Fibroblast of skin of left quadriceps (primary cell): ENCODE data around the gene CNOT6.

ENCODE experiments used
- DNase-seq, 2 experiments: peaks; one replicate each; pipeline ENCODE4 v3.0.0-alpha.2; 2013; ENCODE audit warnings: low read depth in 2 of 2

Gene CNOT6

GRCh38 chr5:180568914-180569313 lies 74.7 kb downstream of the CNOT6 start:
- DNase-seq = no peak

- DNase-seq = no peak
These were observed 81.4 kb downstream of the CNOT6 start for GRCh38 chr5:180575571-180575970.

DNA sequence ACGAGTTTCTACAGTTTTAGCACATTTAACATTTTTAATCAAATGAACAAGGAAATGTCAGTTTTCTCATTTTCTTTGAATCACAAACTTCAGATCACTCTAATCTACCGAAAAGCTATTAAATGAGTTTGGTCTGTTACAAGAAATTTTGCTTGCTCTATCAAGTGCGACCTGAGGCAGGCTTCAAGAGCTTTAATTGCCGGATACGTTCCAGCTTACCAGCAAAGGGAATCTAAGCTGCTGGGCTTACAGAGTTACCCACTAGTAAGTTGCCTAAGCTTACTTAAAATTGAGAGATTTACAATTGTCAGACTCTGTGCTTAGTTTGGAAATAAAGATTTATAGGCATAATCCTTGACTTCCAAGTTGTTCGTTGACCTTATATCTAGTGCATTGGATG lies 86.5 kb downstream of the CNOT6 start:
- no peak for DNase-seq

- no peak for DNase-seq
These were observed 89.6 kb downstream of the CNOT6 start for GRCh38 chr5:180583738-180584137.

DNA sequence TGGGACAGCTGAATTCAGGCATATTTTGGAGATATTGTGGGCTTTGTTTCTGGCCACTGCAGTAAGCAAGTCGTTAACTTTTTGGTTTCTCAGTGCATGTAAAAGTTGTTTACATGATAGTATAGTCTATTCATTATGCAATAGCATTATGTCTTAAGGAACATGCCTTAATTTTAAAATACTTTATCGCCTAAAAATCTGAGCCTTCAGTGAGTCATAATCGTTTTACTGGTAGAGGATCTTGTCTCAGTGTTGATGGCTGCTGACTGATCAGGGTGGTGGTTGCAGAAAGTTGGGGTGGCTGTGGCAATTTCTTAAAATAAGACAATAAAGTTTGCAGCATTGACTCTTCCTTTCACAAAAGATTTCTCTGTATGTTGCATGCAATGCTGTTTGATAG lies 92.0 kb downstream of the CNOT6 start:
- DNase-seq = no peak

DNA sequence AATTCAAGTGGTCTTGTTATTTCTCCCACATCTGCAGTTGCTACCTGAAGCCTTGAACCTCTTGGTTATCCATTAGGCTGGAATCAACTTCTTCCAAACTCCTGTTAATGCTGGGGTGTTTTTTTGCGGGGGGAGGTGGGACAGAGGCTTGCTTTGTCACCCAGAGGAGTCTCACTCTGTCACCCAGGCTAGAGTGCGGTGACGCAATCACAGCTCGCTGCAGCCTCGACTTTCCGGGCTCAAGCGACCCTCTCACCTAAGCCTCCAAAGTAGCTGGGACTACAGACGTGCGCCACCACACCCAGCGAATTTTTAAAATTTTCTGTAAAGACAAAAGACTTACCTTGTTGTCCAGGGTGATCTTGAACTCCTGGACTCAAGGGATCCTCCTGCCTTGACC lies 92.7 kb downstream of the CNOT6 start:
- DNase-seq = no peak

GRCh38 chr5:180589771-180590542 lies 95.8 kb downstream of the CNOT6 start:
- DNase-seq = no peak

- no peak for DNase-seq
These were observed 96.5 kb downstream of the CNOT6 start for GRCh38 chr5:180590543-180591310.

GRCh38 chr5:180591311-180591887 lies 97.2 kb downstream of the CNOT6 start, which contains the start of gene SCGB3A1:
Gene SCGB3A1 (minus strand): TSS chr5:180591499. CDS start chr5:180591462, 37 bp downstream.
- no peak for DNase-seq

DNA sequence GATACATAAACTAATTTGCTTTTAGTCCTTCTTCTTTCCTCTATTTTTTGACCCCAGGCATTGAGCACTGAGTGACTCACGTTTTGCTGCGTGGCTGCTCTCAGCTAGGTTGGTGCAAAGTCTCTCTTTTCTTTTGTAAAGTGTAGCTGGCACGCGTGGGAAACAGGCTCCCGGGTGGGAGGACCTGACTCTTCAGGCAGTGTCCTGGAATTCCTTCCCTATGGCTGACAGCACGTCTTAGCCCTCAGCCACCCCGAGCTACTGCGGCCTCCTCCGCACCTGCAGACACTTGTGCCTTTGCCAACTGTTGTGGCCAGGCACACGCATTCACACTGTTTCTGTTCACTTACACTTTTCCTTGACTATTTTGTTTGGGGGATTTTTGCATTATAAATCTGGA lies 98.0 kb downstream of the CNOT6 start:
- DNase-seq = no peak

- no peak for DNase-seq
These were observed 99.4 kb downstream of the CNOT6 start for GRCh38 chr5:180593446-180594206.

DNA sequence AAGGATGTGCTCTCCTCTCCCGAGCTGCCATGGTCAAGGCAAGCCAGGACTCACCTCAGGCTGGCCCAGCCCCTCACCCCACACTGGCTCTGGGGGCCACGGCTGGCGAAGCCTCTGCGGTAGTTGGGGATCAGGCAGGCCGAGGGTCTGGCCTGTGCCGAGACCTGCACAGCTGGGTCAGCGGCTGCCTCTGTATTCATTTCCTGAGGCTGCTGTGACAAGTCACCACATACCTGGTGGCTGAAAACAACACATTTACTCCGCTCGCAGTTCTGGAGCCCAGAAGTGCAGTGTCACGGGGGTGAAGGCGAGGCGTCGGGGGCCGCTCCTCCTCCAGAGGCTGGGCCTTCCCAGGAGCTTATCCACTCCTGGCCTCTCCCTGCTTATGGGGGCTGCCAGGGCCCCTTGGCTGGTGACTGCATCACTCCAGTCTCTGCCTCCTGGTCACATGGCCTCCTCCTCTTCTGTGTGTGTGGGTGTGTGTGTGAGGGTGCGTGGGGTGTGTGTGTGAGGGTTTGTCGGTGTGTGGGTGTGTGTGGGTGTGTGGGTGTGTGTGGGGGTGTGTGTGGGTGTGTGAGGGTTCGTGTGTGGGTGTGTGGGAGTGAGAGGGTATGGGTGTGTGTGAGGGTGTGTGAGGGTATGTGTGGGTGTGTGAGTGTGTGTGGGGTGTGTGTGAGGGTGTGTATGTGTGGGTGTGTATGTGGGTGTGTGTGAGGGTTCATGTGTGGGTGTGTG lies 100.3 kb downstream of the CNOT6 start:
- DNase-seq = no peak

DNA sequence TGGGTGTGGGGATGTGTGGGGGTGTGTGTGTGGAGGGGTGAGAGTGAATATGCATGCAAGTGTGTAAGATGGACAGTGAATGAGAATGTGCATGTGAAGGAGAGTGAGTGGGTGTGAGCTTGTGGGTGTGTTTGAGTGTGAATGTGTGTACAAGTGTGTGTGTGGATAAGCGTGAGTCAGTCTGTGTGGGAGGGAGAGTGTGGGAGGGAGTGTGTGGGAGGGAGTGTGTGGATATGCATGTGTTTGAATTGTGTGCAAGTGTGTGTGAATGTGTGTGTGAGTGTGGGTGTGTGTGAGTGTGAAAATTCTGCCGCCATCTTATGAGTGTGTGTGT lies 100.8 kb downstream of the CNOT6 start:
- no peak for DNase-seq

- DNase-seq = no peak
These were observed 101.4 kb downstream of the CNOT6 start for GRCh38 chr5:180595381-180596114.

GRCh38 chr5:180596115-180596667 lies 102.0 kb downstream of the CNOT6 start:
- DNase-seq = no peak

DNA sequence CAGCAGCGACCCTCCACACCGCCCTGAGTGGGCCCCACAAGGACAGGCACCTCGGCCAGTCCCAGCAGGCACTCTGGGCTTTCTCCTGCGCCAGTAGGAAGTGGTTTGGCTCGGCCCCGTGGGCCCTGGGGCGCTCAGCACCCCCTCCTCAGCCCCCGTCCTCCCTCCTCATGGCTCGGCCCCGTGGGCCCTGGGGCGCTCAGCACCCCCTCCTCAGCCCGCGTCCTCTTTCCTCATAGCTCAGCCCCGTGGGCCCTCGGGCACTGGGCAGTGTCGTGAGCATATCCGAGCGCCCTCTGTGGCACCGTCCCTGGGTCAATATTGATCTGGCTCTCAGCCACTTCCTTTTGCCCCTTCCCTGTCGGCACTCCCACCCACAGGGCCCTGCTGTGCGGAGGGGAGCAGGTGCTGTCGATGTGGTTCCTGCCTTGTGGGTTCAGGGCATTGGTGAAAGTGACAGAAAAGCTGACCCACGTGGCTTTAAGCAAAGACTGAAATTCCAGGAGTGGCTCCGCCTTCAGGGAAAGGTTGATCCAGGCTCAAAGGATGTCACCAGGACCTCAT lies 102.6 kb downstream of the CNOT6 start:
- no peak for DNase-seq

DNA sequence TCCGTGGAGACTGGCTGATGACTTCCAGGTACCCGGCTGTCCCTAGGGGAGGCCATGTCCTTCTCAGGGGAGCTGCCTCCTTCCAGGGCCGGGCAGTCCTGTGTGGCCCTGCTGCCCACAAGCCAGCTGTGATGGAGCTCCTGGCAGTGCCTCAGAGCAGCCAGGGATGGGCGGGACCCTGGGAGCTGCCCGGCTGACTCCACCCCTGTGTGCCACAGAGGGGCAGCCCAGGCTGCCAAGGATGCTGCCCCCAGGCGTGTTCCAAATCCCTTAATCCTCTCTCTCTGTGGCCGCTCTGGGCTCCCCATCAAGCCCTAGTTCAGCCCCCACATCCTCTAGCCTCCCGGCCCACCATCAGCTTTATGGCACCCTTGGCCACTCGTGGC lies 104.1 kb downstream of the CNOT6 start:
- DNase-seq = no peak

GRCh38 chr5:180598797-180599589 lies 104.8 kb downstream of the CNOT6 start:
- DNase-seq = no peak

- no peak for DNase-seq
These were observed 105.4 kb downstream of the CNOT6 start for GRCh38 chr5:180599590-180599914.
